ENCODE results near the gene RAD51B. TPM values are rescaled to one million over a fixed set of nuclear protein-coding genes. Genes with fewer than 3 reads are reported as not detected.
A peak's percentile ranks its signal among the peaks of the same experiment; 100 is the strongest.

The RAD51B gene
- total RNA-seq, 6 donors from 2014 or later = 10.6 to 63.9 (median 18.4) TPM

GRCh38 chr14:68527329-68527851 lies 707.8 kb downstream of the RAD51B start:
- H3K4me3 ChIP-seq = no peak overlapping the region
- peak; percentile 49 to 77 for ATAC-seq (ENCODE audit: low FRiP score in 2 of 2)
- no peak for DNase-seq
- peaks cover 4 to 13% (median 7%) of the 10 kb centered on the region in 4 donors for H3K9me3 ChIP-seq
- peak overlapping the region; percentile 65 to 83 (median 67) for H3K27ac ChIP-seq
- H3K4me1 ChIP-seq = peaks cover 19 to 30% (median 28%) of the 10 kb centered on the region in 4 donors
- TF ChIP-seq POLR2A (IDR thresholded peaks at IDR 0.05) (peak in 1 of 4 donors; percentile 43), EP300 (IDR thresholded peaks at IDR 0.05) (no peak), POLR2AphosphoS5 (IDR thresholded peaks at IDR 0.05) (no peak), CTCF (IDR thresholded peaks at IDR 0.05) (no peak)
- no peaks in the 10 kb centered on the region for H3K36me3 ChIP-seq
- WGBS, 2 donors = 75 to 79% methylated on average over 1 of the region's 1 CpG
- H3K27me3 ChIP-seq = no peaks in the 10 kb centered on the region

- H3K9me3 ChIP-seq = peaks cover 4 to 13% (median 7%) of the 10 kb centered on the region in 4 donors
- 85 to 87% methylated on average over 2 of the region's 2 CpGs for WGBS, 2 donors
- peaks cover 14 to 26% (median 22%) of the 10 kb centered on the region in 4 donors for H3K4me1 ChIP-seq
- peak overlapping the region in 2 of 4 donors; percentile 65 to 83 for H3K27ac ChIP-seq
- no peak for DNase-seq
- ATAC-seq (ENCODE audit: low FRiP score in 2 of 2) = no peak
- H3K27me3 ChIP-seq = no peaks in the 10 kb centered on the region
- TF ChIP-seq POLR2A (IDR thresholded peaks at IDR 0.05) (no peak), POLR2AphosphoS5 (IDR thresholded peaks at IDR 0.05) (no peak), CTCF (IDR thresholded peaks at IDR 0.05) (no peak), EP300 (IDR thresholded peaks at IDR 0.05) (no peak)
- H3K36me3 ChIP-seq = no peaks in the 10 kb centered on the region
- H3K4me3 ChIP-seq = no peak overlapping the region
Measured at GRCh38 chr14:68528040-68528687, 708.6 kb downstream of the RAD51B start.

GRCh38 chr14:68530443-68530842 lies 710.9 kb downstream of the RAD51B start:
- 58 to 100% methylated on average over 1 of the region's 1 CpG for WGBS, 2 donors
- no peak for ATAC-seq (ENCODE audit: low FRiP score in 2 of 2)
- Histone ChIP-seq H3K9me3 (peaks cover 4 to 13% (median 7%) of the 10 kb centered on the region in 4 donors), H3K27me3 (no peaks in the 10 kb centered on the region), H3K36me3 (no peaks in the 10 kb centered on the region), H3K27ac (no peak overlapping the region), H3K4me1 (peaks cover 9 to 26% (median 21%) of the 10 kb centered on the region in 4 donors), H3K4me3 (no peak overlapping the region)
- TF ChIP-seq CTCF (IDR thresholded peaks at IDR 0.05) = no peak
- TF ChIP-seq POLR2A (IDR thresholded peaks at IDR 0.05) = no peak
- TF ChIP-seq POLR2AphosphoS5 (IDR thresholded peaks at IDR 0.05) = no peak
- no peak for TF ChIP-seq EP300 (IDR thresholded peaks at IDR 0.05)
- DNase-seq = no peak

GRCh38 chr14:68532496-68532895 lies 712.9 kb downstream of the RAD51B start:
- Histone ChIP-seq H3K27me3 (no peaks in the 10 kb centered on the region), H3K4me1 (peaks cover 3 to 9% (median 7%) of the 10 kb centered on the region in 4 donors), H3K4me3 (no peak overlapping the region), H3K36me3 (no peaks in the 10 kb centered on the region), H3K27ac (no peak overlapping the region), H3K9me3 (peaks cover 4 to 13% (median 7%) of the 10 kb centered on the region in 4 donors)
- TF ChIP-seq POLR2A (IDR thresholded peaks at IDR 0.05) (no peak), EP300 (IDR thresholded peaks at IDR 0.05) (no peak), CTCF (IDR thresholded peaks at IDR 0.05) (no peak), POLR2AphosphoS5 (IDR thresholded peaks at IDR 0.05) (no peak)
- ATAC-seq (ENCODE audit: low FRiP score in 2 of 2) (no peak), DNase-seq (no peak)

Data from upper lobe of left lung (tissue), 6 donors.